Measurements from ENCODE around the gene FAM13A. TPM values are rescaled to one million over a fixed set of nuclear protein-coding genes. Genes with fewer than 3 reads are reported as not detected.

The FAM13A gene
- total and polyA plus RNA-seq, 2 of the 8 experiments (the other 6 are each of a cell fraction or from before 2014, with no cell fraction given), result 7.1 to 16.5 TPM

GRCh38 chr4:89042055-89042454, 14.9 kb downstream of the FAM13A start (continued):
- no peak for TF ChIP-seq CHD7 (IDR thresholded peaks at IDR 0.05; ENCODE audit: insufficient replicate concordance, low read length)
- TF ChIP-seq E2F6 (IDR thresholded peaks at IDR 0.05), result no peak
- no peak for TF ChIP-seq GABPA (IDR thresholded peaks at IDR 0.05; ENCODE audit: borderline replicate concordance, insufficient read depth, low read length)
- TF ChIP-seq FOSL1 (IDR thresholded peaks at IDR 0.05; ENCODE audit: insufficient read depth, low read depth, low read length), result no peak
- no peak for TF ChIP-seq HDAC2 (IDR thresholded peaks at IDR 0.05; ENCODE audit: borderline replicate concordance in 1 of 2, low read depth in 2 of 2, low read length in 2 of 2)

Data from H1 (cell line).